Islet of Langerhans (tissue), 1 donor: ENCODE results near the gene EXT2.
A peak's percentile ranks its signal among the peaks of the same experiment; 100 is the strongest.

Source experiments
- FAIRE-seq: peaks from one replicate; lab custom pipeline; 2011; peaks lifted over from hg19 to GRCh38; lab: Jason Lieb, UNC

EXT2 gene

DNA sequence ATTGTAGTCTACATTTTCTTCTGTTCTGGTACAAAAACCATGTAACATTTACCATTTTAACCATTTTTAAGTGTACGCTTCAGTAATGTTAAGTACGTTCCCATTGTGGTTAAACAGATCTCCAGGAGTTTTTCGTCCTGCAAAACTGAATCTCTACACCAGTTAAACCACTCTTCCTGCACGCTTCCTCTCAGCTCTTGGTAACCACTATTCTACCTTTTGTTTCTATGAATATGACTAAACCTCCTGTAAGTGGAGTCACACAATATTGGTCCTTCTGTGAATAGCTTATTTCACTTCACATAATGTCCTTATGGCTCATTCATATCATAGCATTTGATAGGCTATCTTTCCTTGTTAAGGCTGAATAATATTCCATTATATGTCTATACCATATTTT lies 7.1 kb upstream of the EXT2 start:
- FAIRE-seq: no peak

DNA sequence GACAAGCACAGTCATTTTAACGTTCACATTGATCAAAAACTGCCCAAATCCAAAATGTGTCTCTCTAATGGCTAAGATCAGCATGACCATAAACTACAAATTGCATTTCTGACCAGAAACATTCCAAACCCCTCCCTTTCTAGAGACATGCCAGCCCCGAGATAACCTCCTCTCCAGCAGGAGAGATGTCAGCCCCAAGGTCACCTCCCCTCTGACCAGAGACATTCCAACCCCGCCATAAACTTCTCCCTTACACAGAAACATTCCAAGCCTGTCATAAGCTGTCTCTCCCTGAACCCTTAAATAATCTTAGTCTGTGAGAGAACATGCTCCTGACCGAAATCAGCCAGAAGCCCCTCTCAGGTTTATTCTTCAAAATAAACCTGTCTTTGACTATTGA lies 6.6 kb upstream of the EXT2 start:
- FAIRE-seq: no peak

DNA sequence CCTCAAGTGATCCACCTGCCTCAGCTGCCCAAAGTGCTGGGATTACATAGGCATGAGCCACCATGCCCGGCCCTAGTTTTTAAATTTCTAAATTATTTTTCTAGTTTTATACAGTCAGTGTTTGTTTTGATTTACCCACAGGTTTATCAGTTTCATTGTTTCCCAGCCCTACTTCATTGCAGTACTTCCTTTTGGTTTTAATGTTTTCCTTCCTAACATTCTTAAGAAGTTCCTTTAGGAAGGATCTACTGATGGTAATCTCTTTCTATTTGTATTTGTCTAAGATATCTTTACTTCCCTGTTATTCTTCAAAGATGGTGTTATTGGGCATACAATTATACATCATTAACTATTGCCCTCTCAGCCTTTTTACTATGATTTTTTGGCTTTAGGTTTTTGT lies 4.9 kb upstream of the EXT2 start:
- FAIRE-seq: no peak

DNA sequence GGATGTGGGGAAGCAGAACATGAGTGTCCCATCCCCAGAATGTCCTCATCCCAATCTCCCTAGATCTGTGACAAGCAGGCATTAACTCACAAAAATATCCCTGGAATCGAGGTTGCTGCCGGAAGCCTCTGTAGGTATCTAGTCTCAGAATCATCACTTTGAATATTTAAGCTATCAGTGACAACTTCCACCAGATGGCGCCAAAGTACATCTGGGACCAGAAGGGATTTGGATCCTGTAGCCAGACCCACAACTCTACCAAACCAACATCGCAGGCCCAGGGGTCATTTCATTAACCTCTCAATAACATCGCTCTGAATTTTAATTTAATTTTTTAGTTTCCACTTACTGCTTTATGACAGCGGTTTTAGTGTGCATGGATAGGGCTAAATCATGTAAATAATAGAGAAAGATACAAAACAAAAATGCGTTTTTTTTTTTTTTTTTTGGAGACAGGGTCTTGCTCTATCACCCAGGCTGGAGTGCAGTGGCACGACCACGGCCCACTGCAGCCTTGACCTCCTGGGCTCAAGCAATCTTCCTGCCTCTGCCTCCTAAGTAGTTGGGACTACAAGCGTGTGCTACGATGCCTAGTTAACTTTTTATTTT lies 1.1 kb upstream of the EXT2 start:
- peak; percentile 79 for FAIRE-seq

DNA sequence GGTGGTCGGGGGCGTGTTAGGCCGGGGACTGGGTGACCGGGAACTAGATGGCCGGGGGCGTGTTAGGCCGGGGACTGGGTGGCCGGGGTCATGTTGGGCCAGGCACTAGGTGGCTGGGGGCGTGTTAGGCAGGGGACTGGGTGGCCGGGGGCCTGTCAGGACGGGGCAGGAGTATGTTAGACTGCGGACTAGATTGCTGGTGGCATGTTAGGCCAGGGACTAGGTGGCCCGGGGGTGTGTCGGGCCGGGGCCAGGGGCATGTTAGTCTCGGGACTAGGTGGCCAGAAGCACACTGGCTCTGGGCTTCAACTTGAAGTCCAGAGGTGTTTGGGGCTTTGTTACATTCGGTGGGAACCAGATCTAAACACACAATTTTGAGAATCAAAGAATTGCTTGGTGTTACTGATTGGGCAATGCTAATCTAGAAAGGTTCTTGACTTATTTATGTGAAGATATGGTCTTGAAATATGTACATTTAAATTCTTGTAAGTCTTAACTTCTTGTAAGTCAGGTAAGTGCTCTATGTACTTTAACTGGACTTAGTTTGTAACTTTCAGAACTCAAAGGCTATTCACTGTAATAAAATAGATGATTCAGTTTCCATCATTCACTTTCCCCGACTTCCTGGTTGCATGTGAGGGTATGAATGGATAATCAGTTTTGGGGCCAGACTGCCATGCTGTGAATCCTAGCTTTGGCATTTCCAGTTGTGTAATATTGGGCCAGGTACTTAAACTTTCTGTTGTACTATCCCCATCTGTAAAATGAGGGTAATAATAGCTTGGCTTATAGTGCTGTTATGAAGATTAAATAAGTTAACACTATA lies 1.1 kb downstream of the EXT2 start:
- FAIRE-seq: no peak

DNA sequence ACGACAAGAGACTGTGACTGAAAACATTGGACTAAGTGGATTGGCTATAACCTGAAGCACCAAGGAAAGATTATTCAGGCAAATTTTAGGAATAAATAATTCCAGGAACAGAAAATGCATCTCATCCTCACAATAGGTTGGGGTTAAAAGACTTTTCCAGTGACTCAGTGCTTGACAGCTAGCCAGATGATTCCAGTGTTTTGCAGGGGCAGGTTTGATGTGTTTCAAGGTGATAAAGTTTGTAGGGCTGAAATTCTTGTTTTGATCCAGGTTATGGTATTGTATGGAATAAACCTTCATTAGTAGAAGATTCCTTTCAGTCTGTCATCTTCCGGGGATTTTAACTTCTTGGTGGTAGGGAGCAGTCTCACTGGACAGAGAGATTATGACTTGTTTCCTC lies 2.3 kb downstream of the EXT2 start:
- no peak for FAIRE-seq

DNA sequence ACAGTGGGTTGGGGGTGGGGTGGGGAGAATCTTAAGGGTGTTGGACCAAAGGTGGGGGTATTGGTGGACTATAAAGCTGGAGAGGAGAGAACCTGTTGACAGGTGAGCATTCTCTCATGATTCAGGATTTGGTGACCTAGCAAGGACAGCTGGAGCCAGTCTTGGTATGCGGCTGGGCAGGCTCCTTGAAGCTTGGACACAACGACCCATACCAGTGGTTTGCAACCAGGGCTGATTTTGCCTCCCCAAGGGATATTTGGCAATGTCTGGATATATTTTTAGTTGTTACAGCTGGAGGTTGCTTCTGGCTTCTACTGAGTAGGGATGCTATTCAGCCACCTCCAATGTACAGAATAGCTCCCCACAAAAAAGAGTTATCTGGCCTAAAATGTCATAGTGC lies 5.6 kb downstream of the EXT2 start:
- FAIRE-seq: no peak

DNA sequence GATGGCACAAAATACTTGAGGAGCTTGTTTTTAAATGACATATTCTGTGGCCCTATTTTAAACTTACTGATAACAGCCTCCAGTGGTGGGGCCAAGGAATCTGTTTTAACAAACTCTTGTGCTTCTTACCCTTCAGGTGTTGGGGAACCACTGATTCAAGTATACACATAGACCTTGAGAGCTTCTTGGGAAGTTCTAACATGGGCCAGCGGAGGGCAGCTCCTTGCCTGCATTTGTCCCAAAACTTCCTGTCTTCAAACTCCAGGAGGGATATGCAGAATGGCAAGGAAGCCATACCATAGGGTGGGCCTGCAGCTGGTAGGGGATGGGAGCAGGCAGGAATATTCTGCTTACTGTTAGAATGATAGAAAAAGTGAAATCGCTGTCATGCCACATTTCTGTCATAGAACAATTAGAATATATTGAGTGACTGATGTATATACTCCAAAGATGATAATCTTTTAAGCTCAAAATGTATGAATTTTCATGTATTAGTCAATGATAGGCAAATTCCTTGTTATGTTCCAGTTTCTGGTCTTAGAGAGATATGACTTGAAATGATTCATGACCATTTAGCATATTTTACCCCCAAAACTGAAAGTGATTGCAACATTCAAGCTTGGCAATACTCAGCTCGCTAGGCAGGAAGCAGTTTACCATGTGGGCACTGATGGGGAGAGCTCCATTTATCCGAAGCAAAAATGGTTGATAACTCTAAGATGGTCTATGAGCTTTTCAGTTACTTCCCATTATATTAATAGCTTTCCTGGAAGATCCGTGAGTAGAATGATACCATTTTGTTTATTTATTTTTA lies 9.2 kb downstream of the EXT2 start:
- no peak for FAIRE-seq

DNA sequence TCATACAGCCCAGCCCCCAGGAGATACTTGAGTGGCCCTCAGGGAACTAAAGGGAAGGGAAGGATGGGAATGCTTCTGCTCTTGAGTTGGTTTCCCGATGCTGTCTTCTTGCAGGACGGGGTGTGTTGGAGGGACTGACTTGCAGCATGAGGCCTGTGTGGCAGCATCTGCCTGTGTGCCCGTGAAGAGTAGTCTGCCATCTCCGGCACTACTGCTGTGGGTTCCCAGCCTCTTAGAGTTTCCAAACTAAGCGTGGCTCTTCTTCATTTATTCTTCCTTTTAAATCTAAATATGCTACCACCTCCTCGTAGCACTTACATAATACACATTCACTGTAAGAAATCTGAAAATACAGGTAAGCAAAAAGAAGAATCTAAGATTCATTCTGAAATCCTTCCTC lies 12.8 kb downstream of the EXT2 start:
- FAIRE-seq: no peak

DNA sequence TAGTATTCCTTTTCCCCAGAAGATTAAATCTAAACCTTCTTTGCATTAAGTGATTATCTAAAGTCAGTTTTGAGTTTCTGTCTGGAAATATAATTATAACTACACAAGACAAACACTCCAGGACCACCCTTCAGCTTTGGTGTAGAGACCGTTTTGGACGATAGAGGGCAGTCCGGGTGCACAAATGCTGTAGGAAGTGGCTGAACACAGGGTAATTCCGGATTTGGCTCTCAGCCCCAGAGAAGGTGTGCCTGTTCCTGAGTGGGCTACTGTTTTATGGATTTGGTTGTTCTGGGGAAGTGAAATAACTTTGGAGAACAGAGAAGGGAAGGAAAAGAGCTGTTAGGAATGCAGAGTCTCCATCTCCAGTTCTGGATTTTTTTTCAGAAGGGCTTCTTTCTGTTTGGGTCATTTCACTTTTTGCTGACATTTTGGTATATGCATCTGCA lies 14.8 kb downstream of the EXT2 start:
- no peak for FAIRE-seq

DNA sequence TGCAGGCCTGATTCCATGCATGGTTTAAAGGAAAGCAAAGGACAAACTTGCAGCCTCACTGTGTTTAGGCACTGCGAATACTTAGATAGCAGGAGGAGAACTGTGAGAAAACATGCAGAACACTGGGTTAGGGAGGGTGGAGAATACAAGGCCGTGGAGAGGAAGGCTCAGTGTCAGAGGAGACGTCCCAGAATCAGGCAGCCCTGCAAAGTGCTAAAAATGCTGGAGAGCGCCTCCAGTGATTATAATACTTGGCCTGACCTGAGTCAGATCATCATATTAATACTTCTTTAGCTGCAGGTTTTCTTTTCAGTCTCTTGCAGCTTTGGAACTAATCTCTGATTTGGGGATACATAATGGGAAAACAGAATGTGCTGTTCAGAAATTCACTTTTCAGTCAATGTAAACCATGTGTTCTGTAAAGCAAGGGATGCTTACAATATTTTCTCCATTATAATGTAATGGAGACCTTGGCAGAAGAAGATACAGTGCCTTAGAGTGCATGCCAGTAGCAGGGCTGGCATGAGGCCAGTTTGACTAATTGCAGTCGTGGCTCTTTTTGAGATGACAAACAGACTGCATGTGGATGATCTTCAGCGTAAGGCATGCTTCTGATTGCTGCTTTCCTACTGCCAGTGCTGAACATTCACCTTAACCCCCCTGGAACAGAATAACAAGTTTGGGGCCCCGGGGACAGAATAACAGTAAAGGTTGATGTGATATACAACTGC lies 16.8 kb downstream of the EXT2 start:
- peak; percentile 17 for FAIRE-seq

DNA sequence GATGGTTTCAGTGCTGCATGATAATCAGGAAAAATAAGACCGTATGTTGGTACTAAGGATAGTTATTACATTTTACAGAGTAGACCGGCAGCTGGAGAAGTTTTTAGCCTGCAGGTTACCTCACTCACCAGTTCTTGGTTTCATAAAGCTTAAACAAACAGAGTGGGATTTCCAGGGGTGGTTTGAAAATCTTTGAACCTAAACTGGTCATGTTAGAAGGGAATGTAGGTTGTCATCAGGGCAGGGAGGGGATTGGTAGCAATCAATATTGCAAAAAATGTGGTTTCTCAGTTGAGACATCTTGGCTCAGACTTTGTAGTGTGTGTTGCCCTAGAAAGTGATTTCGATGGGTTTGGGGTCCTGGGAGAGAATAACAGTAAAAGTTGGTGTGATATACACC lies 17.5 kb downstream of the EXT2 start:
- FAIRE-seq: no peak

DNA sequence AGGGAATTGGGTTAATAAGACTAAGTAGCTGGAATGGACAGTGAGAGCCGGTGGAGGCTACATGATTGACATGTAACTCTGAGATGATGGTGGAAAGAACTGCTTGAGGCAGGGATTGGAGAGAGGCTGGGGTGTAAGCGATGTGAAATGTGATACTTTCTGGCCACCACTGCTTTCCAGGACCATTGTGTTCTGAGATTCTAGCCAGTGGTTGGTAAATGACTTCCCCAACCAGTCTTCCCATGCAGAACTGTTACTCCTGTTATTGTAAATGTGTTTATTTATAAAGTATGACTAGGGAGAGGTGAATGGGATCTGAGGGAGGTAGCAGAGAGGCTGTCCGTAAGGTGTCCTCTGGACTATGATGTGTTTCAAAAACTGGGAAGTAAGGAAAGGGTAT lies 18.1 kb downstream of the EXT2 start:
- no peak for FAIRE-seq

DNA sequence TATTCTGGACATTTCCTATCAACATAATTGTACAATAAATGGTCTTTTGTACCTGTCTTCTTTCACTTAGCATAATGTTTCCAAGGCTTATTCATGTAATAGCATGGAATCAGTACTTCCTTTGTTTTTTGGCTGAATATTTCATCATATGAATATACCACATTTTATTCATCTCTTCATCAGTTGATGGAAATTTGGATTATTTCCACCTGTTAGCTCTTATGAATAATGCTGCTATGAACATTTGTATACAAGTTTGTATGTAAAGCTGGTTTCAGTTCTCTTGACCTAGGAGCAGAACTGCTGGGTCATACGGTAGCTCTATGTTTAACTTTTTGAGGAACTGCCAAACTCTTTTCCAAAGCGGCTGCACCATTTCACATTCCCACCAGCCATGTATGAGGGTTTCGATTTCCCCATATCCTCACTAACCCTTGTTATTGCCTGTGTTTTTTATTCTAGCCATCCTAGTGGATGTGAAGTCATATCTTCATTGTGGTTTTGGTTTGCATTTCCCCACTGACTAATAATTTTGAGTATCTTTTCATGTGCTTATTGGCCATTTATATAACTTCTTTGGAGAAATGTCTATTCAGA lies 20.9 kb downstream of the EXT2 start:
- no peak for FAIRE-seq

DNA sequence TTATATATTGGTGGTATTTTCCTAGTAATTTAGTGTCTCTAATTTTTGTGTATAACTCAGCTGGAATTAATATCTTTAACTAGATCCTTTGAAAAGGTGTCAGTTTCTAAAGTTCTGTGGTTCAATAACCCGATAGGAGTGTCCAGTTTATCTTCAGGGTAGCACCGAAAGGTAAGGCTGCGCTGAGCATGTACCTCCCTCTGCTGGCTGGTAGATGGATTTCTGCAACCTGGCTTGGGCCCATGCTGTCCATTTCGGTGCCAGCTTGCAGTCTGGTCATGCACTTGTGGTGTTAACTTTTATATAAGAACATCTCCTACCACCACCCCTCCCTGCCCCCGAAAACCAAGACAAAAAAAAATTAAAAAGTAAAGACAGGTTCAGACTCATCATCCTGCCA lies 24.7 kb downstream of the EXT2 start:
- no peak for FAIRE-seq

DNA sequence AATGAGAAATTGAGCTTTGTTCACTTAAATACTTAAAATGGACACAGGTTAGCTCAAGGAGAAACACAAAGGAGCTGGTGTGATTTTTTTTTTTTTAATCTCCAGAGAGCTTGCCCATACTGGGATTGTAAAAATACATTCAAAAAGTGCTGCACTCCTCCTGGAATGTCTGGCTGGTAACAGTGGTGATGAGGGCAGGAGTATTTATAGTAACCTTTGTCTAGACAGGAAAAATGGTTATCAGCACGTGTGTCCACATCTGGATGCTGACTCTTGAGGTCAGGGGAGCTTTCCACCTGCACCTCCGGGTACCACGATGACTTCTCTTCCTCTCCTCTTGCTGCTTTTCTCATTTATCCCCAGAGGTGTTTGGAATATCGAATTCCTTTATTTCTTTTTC lies 30.1 kb downstream of the EXT2 start:
- FAIRE-seq: no peak

DNA sequence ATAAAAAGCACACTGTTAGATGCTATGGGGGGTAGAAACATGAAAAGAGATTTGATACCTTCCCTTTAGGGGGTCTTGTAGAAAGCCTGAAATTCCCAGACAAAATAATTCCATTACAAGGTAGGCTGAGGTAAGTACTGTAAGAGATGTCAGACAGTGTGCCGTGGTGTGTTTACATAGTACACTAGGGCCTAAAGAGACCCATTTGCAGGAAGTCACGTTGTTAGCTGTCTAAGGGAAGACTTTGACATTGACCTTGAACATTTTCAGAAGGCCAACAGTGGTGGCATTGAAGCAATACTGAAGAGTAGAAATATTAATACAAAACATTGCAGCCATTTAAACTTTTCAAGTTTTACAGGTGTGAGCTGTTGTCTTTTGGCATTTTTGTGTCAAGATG lies 30.8 kb downstream of the EXT2 start:
- FAIRE-seq: no peak

DNA sequence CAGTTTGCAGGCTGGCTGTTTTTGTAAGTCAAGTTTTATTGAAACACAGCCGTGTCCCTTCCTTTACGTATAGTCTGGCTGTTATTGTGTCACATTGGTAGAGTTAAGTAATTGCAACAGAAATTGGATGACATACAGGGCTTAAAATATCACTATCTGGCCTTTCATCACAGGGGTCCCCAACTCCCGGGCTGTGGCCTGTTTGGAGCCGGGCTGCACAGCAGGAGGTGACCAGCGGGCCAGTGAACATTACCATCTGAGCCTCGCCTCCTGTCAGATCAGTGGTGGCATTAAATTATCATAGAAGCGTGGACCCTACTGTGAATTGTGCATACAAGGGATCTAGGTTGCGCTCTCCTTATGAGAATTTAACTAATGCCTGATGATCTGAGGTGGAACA lies 31.7 kb downstream of the EXT2 start:
- FAIRE-seq: no peak

DNA sequence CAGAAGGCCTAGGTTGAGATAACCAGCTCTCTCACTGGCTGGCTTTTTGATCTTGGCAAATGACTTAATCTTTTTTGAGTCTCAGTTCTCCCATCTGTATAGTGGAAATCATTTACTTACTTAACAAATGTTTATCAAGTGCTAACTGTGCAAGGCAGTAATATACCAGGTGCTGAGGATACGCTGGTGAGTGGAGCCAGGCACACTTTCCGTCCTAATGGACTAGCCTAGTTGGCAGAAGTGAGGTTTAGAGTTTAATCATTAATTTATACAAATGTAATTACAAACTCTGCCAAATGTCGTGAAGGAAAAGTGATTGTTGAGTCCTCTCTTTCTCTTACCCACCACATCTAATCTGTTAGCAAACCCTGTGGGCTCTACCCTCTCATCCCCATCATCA lies 33.3 kb downstream of the EXT2 start:
- no peak for FAIRE-seq

DNA sequence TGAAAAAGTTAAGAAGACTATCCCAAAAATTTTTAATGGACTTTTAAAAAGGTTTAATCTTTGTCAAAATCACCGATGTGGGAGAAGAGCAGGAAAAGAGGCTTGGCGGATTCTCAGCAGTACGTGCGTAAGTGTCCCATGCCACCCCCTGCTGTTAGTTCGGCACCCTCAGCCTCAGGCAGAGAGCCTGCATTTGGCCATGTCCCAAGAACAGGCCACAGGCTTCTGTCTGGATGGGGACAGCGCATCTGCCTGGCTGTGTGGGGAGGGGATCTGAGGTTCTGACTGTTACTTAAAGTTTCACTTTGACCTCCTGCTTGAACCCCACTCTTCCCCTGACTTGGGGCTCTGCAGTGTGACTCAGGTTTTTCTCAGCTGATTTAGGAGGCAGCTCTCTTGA lies 35.3 kb downstream of the EXT2 start:
- FAIRE-seq: no peak

DNA sequence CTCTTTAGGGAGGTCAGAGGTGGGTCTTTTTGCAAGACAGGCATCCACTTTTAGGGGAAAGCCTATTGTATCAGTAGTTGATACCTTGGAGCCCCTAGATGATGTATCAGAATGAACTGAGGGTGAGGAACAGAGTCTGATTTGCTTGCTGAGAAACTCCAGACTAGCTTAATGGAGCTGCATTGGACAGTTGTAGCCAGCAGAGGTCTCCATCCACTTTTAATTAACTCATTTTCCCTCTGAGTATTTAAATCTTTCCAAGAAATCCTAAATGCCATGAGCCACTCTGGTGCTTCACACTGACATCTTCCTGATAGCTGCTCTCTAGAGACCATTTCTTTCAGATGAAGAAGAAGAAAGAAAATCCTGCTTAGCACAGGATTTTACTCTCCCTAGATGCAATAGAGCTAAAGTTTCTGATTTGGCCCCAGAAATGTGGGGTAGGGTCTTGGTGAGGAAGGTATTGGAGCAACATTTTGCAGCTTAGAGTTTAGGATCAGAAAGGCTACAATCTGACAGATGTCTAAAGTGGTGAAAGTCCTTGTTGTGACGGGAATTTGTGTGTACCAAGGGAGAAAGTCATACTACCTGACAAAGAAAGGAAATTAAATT lies 38.0 kb downstream of the EXT2 start:
- no peak for FAIRE-seq

DNA sequence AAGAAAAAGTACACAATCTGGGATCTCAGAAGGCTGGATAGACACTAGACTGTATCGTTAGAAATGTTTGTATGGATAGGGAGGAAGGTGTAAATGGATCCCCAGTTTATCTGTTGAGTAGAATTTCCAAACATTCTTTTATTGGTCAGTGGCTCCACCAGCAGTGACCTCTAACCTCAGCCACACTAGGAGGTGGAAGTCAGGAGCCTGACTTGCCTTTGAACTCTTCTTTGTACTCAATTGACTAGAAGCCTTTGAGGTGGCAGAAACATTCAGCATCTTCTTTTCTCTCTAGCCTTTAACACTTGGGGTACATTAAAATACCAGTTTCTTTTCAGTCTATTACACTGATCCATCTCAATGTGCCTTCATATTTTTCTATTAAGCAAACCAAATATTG lies 39.1 kb downstream of the EXT2 start:
- no peak for FAIRE-seq
